DND-41 (cell line): ENCODE results near the gene HDDC3.
A peak's percentile ranks its signal among the peaks of the same experiment; 100 is the strongest.

Experiments
- ATAC-seq: fragments of 200-7000 bp; cut with Tn5 transposase; 3 replicates; pipeline ENCODE4 v1.9.1; 2021; ENCODE audit warnings: low read depth; ENCODE audit not compliant: insufficient read depth
- DNase-seq: peaks from one replicate; pipeline ENCODE4 v3.0.0-alpha.2; 2020
- H2AFZ ChIP-seq: 2 replicates; pipeline ENCODE4 v1.6.0; 2012; ENCODE audit warnings: low read depth, low read length
- H3K27ac ChIP-seq: 2 replicates; pipeline ENCODE4 v1.5.1; 2012; ENCODE audit warnings: low read length, inconsistent platforms
- H3K27me3 ChIP-seq: fragments of 200-600 bp; sonication (generic); 2 replicates; pipeline ENCODE4 v1.6.0; 2012; ENCODE audit warnings: low read length, mild to moderate bottlenecking, inconsistent platforms; ENCODE audit not compliant: insufficient read depth, poor library complexity
- H3K36me3 ChIP-seq: 2 replicates; pipeline ENCODE4 v1.5.1; 2012; ENCODE audit warnings: low read length, inconsistent platforms; ENCODE audit not compliant: insufficient read depth
- H3K4me1 ChIP-seq: 2 replicates; pipeline ENCODE4 v1.5.1; 2012; ENCODE audit warnings: mild to moderate bottlenecking, low read length; ENCODE audit not compliant: insufficient read depth
- H3K4me2 ChIP-seq: 2 replicates; pipeline ENCODE4 v1.6.0; 2012; ENCODE audit warnings: mild to moderate bottlenecking, moderate library complexity, low read length, inconsistent platforms; ENCODE audit not compliant: insufficient read depth
- H3K4me3 ChIP-seq, 2 experiments: fragments of 200-600 bp in 1 of 2; shearing (Covaris generic) in 1 of 2; 2 replicates each; pipeline ENCODE4 v1.5.1; 2012 to 2016; ENCODE audit warnings: inconsistent platforms in 2 of 2, low read length in 2 of 2, mild to moderate bottlenecking in 2 of 2, low read depth in 1 of 2, moderate library complexity in 1 of 2
- H3K79me2 ChIP-seq: 2 replicates; pipeline ENCODE4 v1.6.0; 2012; ENCODE audit warnings: low read length, inconsistent platforms; ENCODE audit not compliant: insufficient read depth
- H3K9ac ChIP-seq: 2 replicates; pipeline ENCODE4 v1.6.0; 2012; ENCODE audit warnings: low read depth, mild to moderate bottlenecking, inconsistent platforms, low read length, moderate library complexity
- H3K9me3 ChIP-seq: 2 replicates; pipeline ENCODE4 v1.5.1; 2012; ENCODE audit warnings: low read length, moderate library complexity, mild to moderate bottlenecking, inconsistent platforms; ENCODE audit not compliant: insufficient read depth, severe bottlenecking
- H4K20me1 ChIP-seq: 2 replicates; pipeline ENCODE4 v1.6.0; 2012; ENCODE audit warnings: low read length; ENCODE audit not compliant: insufficient read depth
- CTCF ChIP-seq: IDR thresholded peaks from 2 replicates; pipeline ENCODE4 v1.5.1; 2012; ENCODE audit warnings: borderline replicate concordance, low read length, moderate library complexity, mild to moderate bottlenecking; ENCODE audit not compliant: poor library complexity, severe bottlenecking; ENCODE audit errors: extremely low read depth
- EZH2 ChIP-seq: IDR thresholded peaks from 3 replicates; pipeline ENCODE4 v1.6.1; 2012; ENCODE audit warnings: borderline replicate concordance, low read depth, mild to moderate bottlenecking, moderate library complexity, low read length, inconsistent platforms; ENCODE audit not compliant: severe bottlenecking

HDDC3 gene

GRCh38 chr15:90960298-90961091 is 28.1 kb upstream of the HDDC3 start:
- Histone ChIP-seq H3K4me3 (no peak overlapping the region), H2AFZ (no peak overlapping the region), H3K27ac (no peak overlapping the region), H3K79me2 (peaks cover 45% of the 10 kb centered on the region), H3K9me3 (no peaks in the 10 kb centered on the region), H3K4me1 (peaks cover 14% of the 10 kb centered on the region), H3K4me2 (no peak overlapping the region), H3K27me3 (no peaks in the 10 kb centered on the region), H4K20me1 (peaks cover 8% of the 10 kb centered on the region; the same call in 1 of the 2 replicates), H3K9ac (no peak overlapping the region), H3K36me3 (peaks cover 83% of the 10 kb centered on the region)
- DNase-seq (no peak), ATAC-seq (no peak)
- TF ChIP-seq CTCF (no peak), EZH2 (no peak)

GRCh38 chr15:90959894-90960293 is 27.5 kb upstream of the HDDC3 start:
- Histone ChIP-seq H3K9me3 (no peaks in the 10 kb centered on the region), H3K4me3 (no peak overlapping the region), H3K79me2 (peaks cover 49% of the 10 kb centered on the region), H3K9ac (no peak overlapping the region), H3K4me2 (no peak overlapping the region), H3K27me3 (no peaks in the 10 kb centered on the region), H2AFZ (no peak overlapping the region), H3K27ac (0 out of 2 replicates have a peak overlapping the region, but pooled peaks have one; percentile 32), H3K4me1 (peaks cover 16% of the 10 kb centered on the region), H3K36me3 (peaks cover 78% of the 10 kb centered on the region), H4K20me1 (peaks cover 8% of the 10 kb centered on the region; the same call in 1 of the 2 replicates)
- TF ChIP-seq CTCF: no peak
- DNase-seq (no peak), ATAC-seq (no peak)

- Histone ChIP-seq H3K27ac (no peak overlapping the region), H3K4me1 (peaks cover 21% of the 10 kb centered on the region), H3K9ac (no peak overlapping the region), H3K4me3 (no peak overlapping the region), H4K20me1 (peaks cover 8% of the 10 kb centered on the region; the same call in 1 of the 2 replicates), H2AFZ (no peak overlapping the region), H3K4me2 (no peak overlapping the region), H3K36me3 (peaks cover 72% of the 10 kb centered on the region), H3K27me3 (no peaks in the 10 kb centered on the region), H3K79me2 (peaks cover 48% of the 10 kb centered on the region), H3K9me3 (no peaks in the 10 kb centered on the region)
- no peak for TF ChIP-seq CTCF
- TF ChIP-seq EZH2: no peak
- no peak for DNase-seq
- no peak for ATAC-seq
These were observed 26.8 kb upstream of the HDDC3 start for GRCh38 chr15:90959028-90959595.
